K562 (cell line): ENCODE data around the gene MARCHF9. TPM values are rescaled to one million over a fixed set of nuclear protein-coding genes. Genes with fewer than 3 reads are reported as not detected.

Experiments
- ARNT ChIP-seq, 2 experiments: fragments of 450-650 bp; IDR thresholded peaks; 2 replicates each; pipeline ENCODE4 v1.6.1; 2016; ENCODE audit warnings: mild to moderate bottlenecking in 1 of 2
- CBFB ChIP-seq: sonication (generic); formaldehyde crosslinking; IDR thresholded peaks from 2 replicates; pipeline ENCODE4 v1.4.0; 2020; ENCODE audit warnings: mild to moderate bottlenecking, missing genetic modification reagents
- ETV6 ChIP-seq, 3 experiments: fragments of 150-350 bp in 1 of 3; sonication (generic) in 1 of 3; formaldehyde crosslinking in 1 of 3; IDR thresholded peaks; 2 replicates each; pipeline versions ENCODE4 v1.6.1 to v1.8.0; 2014 to 2022; ENCODE audit warnings: borderline replicate concordance in 2 of 3, low read depth in 2 of 3, antibody characterized with exemption in 1 of 3, low read length in 1 of 3, mild to moderate bottlenecking in 1 of 3, missing genetic modification reagents in 1 of 3
- HMG20A ChIP-seq: fragments of 450-650 bp; formaldehyde crosslinking; conservative IDR thresholded peaks from 2 replicates; pipeline ENCODE4 v1.4.0; 2020; ENCODE audit warnings: mild to moderate bottlenecking, mixed read lengths
- HNRNPLL ChIP-seq: fragments of 200-400 bp; formaldehyde crosslinking; IDR thresholded peaks from 2 replicates; pipeline ENCODE4 v1.6.1; 2017; ENCODE audit warnings: low read length, low read depth, mild to moderate bottlenecking; ENCODE audit not compliant: poor library complexity, severe bottlenecking
- MYBL2 ChIP-seq, 2 experiments: fragments of 450-650 bp in 1 of 2; sonication (generic) in 1 of 2; formaldehyde crosslinking in 1 of 2; IDR thresholded peaks; 2 replicates each; pipeline versions ENCODE4 v1.6.1 to v1.8.1; 2017 to 2022; ENCODE audit warnings: borderline replicate concordance in 1 of 2, inconsistent platforms in 1 of 2, low read depth in 1 of 2, mild to moderate bottlenecking in 1 of 2, missing genetic modification reagents in 1 of 2, moderate library complexity in 1 of 2
- MYNN ChIP-seq, 2 experiments: sonication (generic); formaldehyde crosslinking in 1 of 2; IDR thresholded peaks; 2 replicates each; pipeline versions ENCODE4 v1.5.0 to v1.6.1; 2016 to 2020; ENCODE audit warnings: antibody characterized with exemption in 1 of 2, missing genetic modification reagents in 1 of 2
- NFXL1 ChIP-seq: fragments of 450-650 bp; formaldehyde crosslinking; IDR thresholded peaks from 2 replicates; pipeline ENCODE4 v1.4.0; 2021; ENCODE audit warnings: mild to moderate bottlenecking
- NR4A1 ChIP-seq, 2 experiments: fragments of 250-450 bp in 1 of 2; fragments of 450-650 bp in 1 of 2; sonication (Bioruptor Pico) in 1 of 2; IDR thresholded peaks; 2 replicates each; pipeline versions ENCODE4 v1.4.0 to v1.6.1; 2016 to 2020; ENCODE audit warnings: mild to moderate bottlenecking in 2 of 2, missing compliant biosample characterization in 1 of 2, missing genetic modification characterization in 1 of 2, moderate library complexity in 1 of 2
- PHB ChIP-seq: fragments of 250-450 bp; sonication (Bioruptor Pico); IDR thresholded peaks from 2 replicates; pipeline ENCODE4 v1.5.0; 2021
- RAD21 ChIP-seq, 2 experiments: fragments of 250-450 bp in 1 of 2; fragments of 450-650 bp in 1 of 2; sonication (Bioruptor Pico) in 1 of 2; formaldehyde crosslinking in 1 of 2; IDR thresholded peaks in 1 of 2; conservative IDR thresholded peaks in 1 of 2; 2 replicates each; pipeline versions ENCODE4 v1.4.0 to v1.8.0; 2020 to 2022; ENCODE audit warnings: mild to moderate bottlenecking in 2 of 2, moderate library complexity in 1 of 2
- SMAD3 ChIP-seq: fragments of 450-650 bp; formaldehyde crosslinking; conservative IDR thresholded peaks from 2 replicates; pipeline ENCODE4 v1.4.0; 2020; ENCODE audit warnings: mild to moderate bottlenecking
- WHSC1 ChIP-seq: IDR thresholded peaks from one replicate; pipeline ENCODE4 v1.6.1; 2012; ENCODE audit warnings: low read length, control low read depth, inconsistent platforms
- ZNF134 ChIP-seq: fragments of 250-450 bp; sonication (Bioruptor Pico); conservative IDR thresholded peaks from 2 replicates; pipeline ENCODE4 v1.4.0; 2020
- ZNF140 ChIP-seq: fragments of 250-450 bp; sonication (Bioruptor Pico); IDR thresholded peaks from 2 replicates; pipeline ENCODE4 v1.8.0; 2021; ENCODE audit warnings: moderate library complexity, mild to moderate bottlenecking, inconsistent platforms
- ZNF263 ChIP-seq: sonication (generic); formaldehyde crosslinking; IDR thresholded peaks from 2 replicates; pipeline ENCODE4 v1.8.0; 2022; ENCODE audit warnings: mild to moderate bottlenecking, missing genetic modification reagents, borderline replicate concordance
- polyA plus RNA-seq, 8 experiments: library from polyadenylated mRNA; depleted of rRNA in 4 of 8; stranded (reverse) in 5 of 8; unstranded in 3 of 8; fragments of >200 nt; fragmentation: Nextera tagmentation in 2 of 8; fragmentation: Illumina TruSeq in 1 of 8; extraction: Ambion mirVana in 2 of 8; extraction: Trizol in 1 of 8; gene quantifications; 2 replicates each; pipeline versions ENCODE4 v1.2.1 to v1.2.3, GENCODE V29; 2011 to 2014; ENCODE audit warnings: inconsistent platforms in 1 of 8, missing spikeins in 1 of 8
- total RNA-seq, 7 experiments: library from RNA; depleted of rRNA in 6 of 7; stranded (reverse); fragments of >200 nt in 6 of 7; fragmentation: Illumina TruSeq in 2 of 7; extraction: Trizol in 2 of 7; gene quantifications; 2 replicates each; pipeline versions ENCODE4 v1.2.1 to v1.2.3, GENCODE V29; 2011 to 2021; ENCODE audit warnings: low replicate concordance in 1 of 7
- TF ChIP-seq, protein P1 (sequence below): fragments of 150-350 bp; IDR thresholded peaks from 2 replicates; pipeline ENCODE4 v1.6.1; 2014; ENCODE audit warnings: low read depth, mild to moderate bottlenecking, low read length, borderline replicate concordance
- TF ChIP-seq, protein P2 (sequence below): fragments of 250-450 bp; sonication (Bioruptor Pico); IDR thresholded peaks from 2 replicates; pipeline ENCODE4 v1.8.0; 2021; ENCODE audit warnings: mild to moderate bottlenecking, moderate library complexity
- TF ChIP-seq, protein P3 (sequence below): fragments of 450-650 bp; formaldehyde crosslinking; conservative IDR thresholded peaks from 2 replicates; pipeline ENCODE4 v1.4.0; 2022; ENCODE audit warnings: mild to moderate bottlenecking, missing genetic modification characterization

The MARCHF9 gene
- total and polyA plus RNA-seq, 9 of the 15 experiments (the other 6 are each of a cell fraction or from before 2014, with no cell fraction given), result 0.80 to 12.4 (median 6.2) TPM

DNA sequence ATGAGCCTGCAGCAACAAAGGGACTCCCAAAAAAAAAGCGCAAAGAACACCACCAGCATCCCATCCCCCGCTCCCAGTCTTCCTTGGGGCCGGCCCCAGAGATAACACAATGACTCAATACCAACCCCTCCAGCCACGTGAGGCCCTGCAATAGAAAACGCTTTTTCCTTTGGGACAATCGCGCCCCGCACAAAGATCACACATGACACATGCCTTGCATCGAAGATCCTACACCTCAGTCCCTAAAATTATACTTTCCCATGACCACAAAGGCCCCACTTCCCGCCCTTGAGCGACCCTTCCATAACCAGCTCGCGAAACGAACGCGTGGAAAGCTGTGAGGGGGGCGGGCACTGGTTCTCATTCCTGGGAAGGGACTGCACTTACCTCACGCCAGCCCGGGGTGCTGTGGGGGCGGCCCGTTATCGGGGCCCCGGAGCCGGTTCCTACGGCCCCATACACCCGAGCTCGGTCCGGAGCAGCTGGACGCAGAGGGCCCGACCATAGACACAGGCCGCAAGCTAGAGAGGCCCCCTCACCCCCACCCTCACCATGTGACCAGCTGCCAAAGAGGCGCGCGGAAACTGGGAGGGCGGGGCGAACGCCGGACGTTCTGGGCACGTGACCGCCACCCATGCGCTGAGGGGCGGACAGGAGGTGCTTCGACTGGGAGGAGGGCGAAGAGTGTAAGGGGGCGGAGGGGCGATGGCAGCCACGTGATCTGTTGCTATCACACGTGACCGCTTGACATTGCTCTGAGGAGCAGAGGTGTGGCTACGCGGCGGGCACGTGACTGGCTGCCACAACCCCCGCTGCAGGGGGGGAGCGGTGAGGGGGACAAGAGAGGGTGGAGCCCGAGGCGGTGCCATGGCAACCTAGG lies 2.9 kb upstream of the MARCHF9 start, which contains the start of gene CDK4 (continued):
- TF ChIP-seq, protein P1, sequence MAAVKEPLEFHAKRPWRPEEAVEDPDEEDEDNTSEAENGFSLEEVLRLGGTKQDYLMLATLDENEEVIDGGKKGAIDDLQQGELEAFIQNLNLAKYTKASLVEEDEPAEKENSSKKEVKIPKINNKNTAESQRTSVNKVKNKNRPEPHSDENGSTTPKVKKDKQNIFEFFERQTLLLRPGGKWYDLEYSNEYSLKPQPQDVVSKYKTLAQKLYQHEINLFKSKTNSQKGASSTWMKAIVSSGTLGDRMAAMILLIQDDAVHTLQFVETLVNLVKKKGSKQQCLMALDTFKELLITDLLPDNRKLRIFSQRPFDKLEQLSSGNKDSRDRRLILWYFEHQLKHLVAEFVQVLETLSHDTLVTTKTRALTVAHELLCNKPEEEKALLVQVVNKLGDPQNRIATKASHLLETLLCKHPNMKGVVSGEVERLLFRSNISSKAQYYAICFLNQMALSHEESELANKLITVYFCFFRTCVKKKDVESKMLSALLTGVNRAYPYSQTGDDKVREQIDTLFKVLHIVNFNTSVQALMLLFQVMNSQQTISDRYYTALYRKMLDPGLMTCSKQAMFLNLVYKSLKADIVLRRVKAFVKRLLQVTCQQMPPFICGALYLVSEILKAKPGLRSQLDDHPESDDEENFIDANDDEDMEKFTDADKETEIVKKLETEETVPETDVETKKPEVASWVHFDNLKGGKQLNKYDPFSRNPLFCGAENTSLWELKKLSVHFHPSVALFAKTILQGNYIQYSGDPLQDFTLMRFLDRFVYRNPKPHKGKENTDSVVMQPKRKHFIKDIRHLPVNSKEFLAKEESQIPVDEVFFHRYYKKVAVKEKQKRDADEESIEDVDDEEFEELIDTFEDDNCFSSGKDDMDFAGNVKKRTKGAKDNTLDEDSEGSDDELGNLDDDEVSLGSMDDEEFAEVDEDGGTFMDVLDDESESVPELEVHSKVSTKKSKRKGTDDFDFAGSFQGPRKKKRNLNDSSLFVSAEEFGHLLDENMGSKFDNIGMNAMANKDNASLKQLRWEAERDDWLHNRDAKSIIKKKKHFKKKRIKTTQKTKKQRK, result no peak
- TF ChIP-seq, protein P2, sequence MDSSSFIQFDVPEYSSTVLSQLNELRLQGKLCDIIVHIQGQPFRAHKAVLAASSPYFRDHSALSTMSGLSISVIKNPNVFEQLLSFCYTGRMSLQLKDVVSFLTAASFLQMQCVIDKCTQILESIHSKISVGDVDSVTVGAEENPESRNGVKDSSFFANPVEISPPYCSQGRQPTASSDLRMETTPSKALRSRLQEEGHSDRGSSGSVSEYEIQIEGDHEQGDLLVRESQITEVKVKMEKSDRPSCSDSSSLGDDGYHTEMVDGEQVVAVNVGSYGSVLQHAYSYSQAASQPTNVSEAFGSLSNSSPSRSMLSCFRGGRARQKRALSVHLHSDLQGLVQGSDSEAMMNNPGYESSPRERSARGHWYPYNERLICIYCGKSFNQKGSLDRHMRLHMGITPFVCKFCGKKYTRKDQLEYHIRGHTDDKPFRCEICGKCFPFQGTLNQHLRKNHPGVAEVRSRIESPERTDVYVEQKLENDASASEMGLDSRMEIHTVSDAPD (CRISPR knock-in tag), result no peak
- no peak for TF ChIP-seq MYBL2 (IDR thresholded peaks at IDR 0.05; ENCODE audit: low read depth)
- TF ChIP-seq MYBL2 (CRISPR knock-in tag; IDR thresholded peaks at IDR 0.05; ENCODE audit: borderline replicate concordance), result no peak
- TF ChIP-seq CBFB (CRISPR knock-in tag), result peak; percentile 81; the same call in 1 of the 2 replicates
- no peak for TF ChIP-seq ZNF140 (CRISPR knock-in tag)
- no peak for TF ChIP-seq PHB (CRISPR knock-in tag)
- TF ChIP-seq WHSC1, result no peak
- TF ChIP-seq HMG20A (CRISPR knock-in tag), result no peak
- peak in 1 of 2 experiments; percentile 86; a peak in 1 of 4 replicates for TF ChIP-seq ARNT (IDR thresholded peaks at IDR 0.05)
- no peak for TF ChIP-seq ETV6 (IDR thresholded peaks at IDR 0.05; ENCODE audit: borderline replicate concordance in 1 of 2, low read depth in 2 of 2, low read length in 1 of 2)
- no peak for TF ChIP-seq ETV6 (CRISPR knock-in tag; IDR thresholded peaks at IDR 0.05; ENCODE audit: borderline replicate concordance)
- TF ChIP-seq ZNF263 (CRISPR knock-in tag), result peak; percentile 81; the same call in 1 of the 2 replicates
- no peak for TF ChIP-seq NFXL1 (CRISPR knock-in tag)
- TF ChIP-seq ZNF134 (CRISPR knock-in tag), result no peak; the same call in 1 of the 2 replicates
- TF ChIP-seq SMAD3 (CRISPR knock-in tag), result no peak
- TF ChIP-seq MYNN (IDR thresholded peaks at IDR 0.05), result peak; percentile 57; the same call in 1 of the 2 replicates
- no peak for TF ChIP-seq MYNN (CRISPR knock-in tag; IDR thresholded peaks at IDR 0.05)
- peak; percentile 44; the same call in 1 of the 2 replicates for TF ChIP-seq NR4A1 (CRISPR knock-in tag; IDR thresholded peaks at IDR 0.05)
- TF ChIP-seq NR4A1 (tag; IDR thresholded peaks at IDR 0.05), result peak; percentile 65; the same call in 1 of the 2 replicates
- TF ChIP-seq, protein P3, sequence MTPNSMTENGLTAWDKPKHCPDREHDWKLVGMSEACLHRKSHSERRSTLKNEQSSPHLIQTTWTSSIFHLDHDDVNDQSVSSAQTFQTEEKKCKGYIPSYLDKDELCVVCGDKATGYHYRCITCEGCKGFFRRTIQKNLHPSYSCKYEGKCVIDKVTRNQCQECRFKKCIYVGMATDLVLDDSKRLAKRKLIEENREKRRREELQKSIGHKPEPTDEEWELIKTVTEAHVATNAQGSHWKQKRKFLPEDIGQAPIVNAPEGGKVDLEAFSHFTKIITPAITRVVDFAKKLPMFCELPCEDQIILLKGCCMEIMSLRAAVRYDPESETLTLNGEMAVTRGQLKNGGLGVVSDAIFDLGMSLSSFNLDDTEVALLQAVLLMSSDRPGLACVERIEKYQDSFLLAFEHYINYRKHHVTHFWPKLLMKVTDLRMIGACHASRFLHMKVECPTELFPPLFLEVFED, result peak; percentile 60; the same call in 1 of the 2 replicates
- no peak for TF ChIP-seq HNRNPLL
- 0 out of 4 replicates have a peak, but pooled peaks of 1 of the 2 experiments have one; percentile 1 for TF ChIP-seq RAD21 (CRISPR knock-in tag; conservative IDR thresholded peaks at IDR 0.05 in 1 of 2, IDR thresholded peaks at IDR 0.05 in 1 of 2)
